RWPE2 (cell line): ENCODE data around the gene NEGR1.

Experiments used
- ATAC-seq: fragments of 200-7000 bp; cut with Tn5 transposase; 3 replicates; pipeline ENCODE4 v1.9.1; 2021; ENCODE audit warnings: low read depth
- DNase-seq: peaks from one replicate; pipeline ENCODE4 v3.0.0-alpha.2; 2020; ENCODE audit warnings: low spot score
- H3K27ac ChIP-seq: fragments of 450-650 bp; 2 replicates; pipeline ENCODE4 v1.5.1; 2017; ENCODE audit warnings: mild to moderate bottlenecking; ENCODE audit not compliant: poor library complexity, severe bottlenecking
- H3K27me3 ChIP-seq: fragments of 250-450 bp; sonication (Bioruptor Pico); 2 replicates; pipeline ENCODE4 v1.5.1; 2021; ENCODE audit warnings: mild to moderate bottlenecking, moderate library complexity; ENCODE audit not compliant: insufficient read depth, poor library complexity, severe bottlenecking
- H3K36me3 ChIP-seq: fragments of 250-450 bp; sonication (Bioruptor Pico); 2 replicates; pipeline ENCODE4 v1.5.1; 2020; ENCODE audit warnings: low read depth, mild to moderate bottlenecking, moderate library complexity
- H3K4me1 ChIP-seq: fragments of 250-450 bp; sonication (Bioruptor Pico); 2 replicates; pipeline ENCODE4 v1.5.1; 2021; ENCODE audit warnings: mild to moderate bottlenecking, moderate library complexity; ENCODE audit not compliant: insufficient read depth, poor library complexity, severe bottlenecking
- H3K4me3 ChIP-seq: fragments of 250-450 bp; sonication (Bioruptor Pico); 2 replicates; pipeline ENCODE4 v1.5.1; 2021; ENCODE audit warnings: mild to moderate bottlenecking, moderate library complexity; ENCODE audit not compliant: severe bottlenecking
- H3K9me3 ChIP-seq: fragments of 250-450 bp; sonication (Bioruptor Pico); 2 replicates; pipeline ENCODE4 v1.5.1; 2021; ENCODE audit warnings: mild to moderate bottlenecking, moderate library complexity; ENCODE audit not compliant: severe bottlenecking
- TF ChIP-seq, protein P1 (sequence below): fragments of 450-650 bp; IDR thresholded peaks from one replicate; pipeline ENCODE4 v1.5.1; 2017; ENCODE audit warnings: mild to moderate bottlenecking, moderate library complexity; ENCODE audit not compliant: poor library complexity, severe bottlenecking

Gene NEGR1

DNA sequence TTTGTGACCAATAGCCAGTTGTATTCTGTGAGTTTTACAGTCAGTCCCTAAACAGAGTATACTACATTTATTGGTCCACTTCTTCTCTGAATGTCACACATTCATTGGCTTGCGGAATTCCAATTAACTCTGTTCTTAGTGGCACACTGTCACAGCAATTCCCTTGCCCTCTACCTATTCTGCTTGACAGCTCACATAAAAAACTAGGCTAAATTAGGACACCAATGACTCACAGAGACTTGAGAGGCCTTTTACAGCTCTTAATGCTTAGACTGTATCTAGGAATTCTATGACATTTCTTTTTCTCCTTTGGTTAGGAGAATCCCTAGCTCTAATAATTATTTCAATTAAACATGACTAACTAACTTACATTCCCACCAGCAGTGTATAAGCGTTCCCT is 104.1 kb downstream of the NEGR1 start:
- Histone ChIP-seq H3K27me3 (no peaks in the 10 kb centered on the region), H3K4me3 (no peak overlapping the region), H3K36me3 (no peaks in the 10 kb centered on the region), H3K4me1 (no peaks in the 10 kb centered on the region), H3K27ac (no peak overlapping the region), H3K9me3 (no peaks in the 10 kb centered on the region)
- no peak for DNase-seq
- ATAC-seq: peak; percentile 35; the same call in 1 of the 3 replicates
- TF ChIP-seq, protein P1, sequence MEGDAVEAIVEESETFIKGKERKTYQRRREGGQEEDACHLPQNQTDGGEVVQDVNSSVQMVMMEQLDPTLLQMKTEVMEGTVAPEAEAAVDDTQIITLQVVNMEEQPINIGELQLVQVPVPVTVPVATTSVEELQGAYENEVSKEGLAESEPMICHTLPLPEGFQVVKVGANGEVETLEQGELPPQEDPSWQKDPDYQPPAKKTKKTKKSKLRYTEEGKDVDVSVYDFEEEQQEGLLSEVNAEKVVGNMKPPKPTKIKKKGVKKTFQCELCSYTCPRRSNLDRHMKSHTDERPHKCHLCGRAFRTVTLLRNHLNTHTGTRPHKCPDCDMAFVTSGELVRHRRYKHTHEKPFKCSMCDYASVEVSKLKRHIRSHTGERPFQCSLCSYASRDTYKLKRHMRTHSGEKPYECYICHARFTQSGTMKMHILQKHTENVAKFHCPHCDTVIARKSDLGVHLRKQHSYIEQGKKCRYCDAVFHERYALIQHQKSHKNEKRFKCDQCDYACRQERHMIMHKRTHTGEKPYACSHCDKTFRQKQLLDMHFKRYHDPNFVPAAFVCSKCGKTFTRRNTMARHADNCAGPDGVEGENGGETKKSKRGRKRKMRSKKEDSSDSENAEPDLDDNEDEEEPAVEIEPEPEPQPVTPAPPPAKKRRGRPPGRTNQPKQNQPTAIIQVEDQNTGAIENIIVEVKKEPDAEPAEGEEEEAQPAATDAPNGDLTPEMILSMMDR: no peak

- H3K27me3 ChIP-seq: no peaks in the 10 kb centered on the region
- TF ChIP-seq, protein P1: no peak
- H3K27ac ChIP-seq: no peak overlapping the region
- no peak overlapping the region for H3K4me3 ChIP-seq
- DNase-seq: no peak
- no peak for ATAC-seq
- H3K9me3 ChIP-seq: no peaks in the 10 kb centered on the region
- H3K36me3 ChIP-seq: no peaks in the 10 kb centered on the region
- no peaks in the 10 kb centered on the region for H3K4me1 ChIP-seq
These were observed 104.6 kb downstream of the NEGR1 start for GRCh38 chr1:72177711-72178110.

- no peak overlapping the region for H3K27ac ChIP-seq
- H3K4me1 ChIP-seq: no peaks in the 10 kb centered on the region
- no peak for DNase-seq
- H3K27me3 ChIP-seq: no peaks in the 10 kb centered on the region
- ATAC-seq: no peak
- H3K9me3 ChIP-seq: no peaks in the 10 kb centered on the region
- H3K4me3 ChIP-seq: no peak overlapping the region
- TF ChIP-seq, protein P1: no peak
- no peaks in the 10 kb centered on the region for H3K36me3 ChIP-seq
These were observed 112.1 kb downstream of the NEGR1 start for GRCh38 chr1:72170246-72170645.

- H3K9me3 ChIP-seq: no peaks in the 10 kb centered on the region
- TF ChIP-seq, protein P1: no peak
- no peaks in the 10 kb centered on the region for H3K4me1 ChIP-seq
- ATAC-seq (no peak), DNase-seq (no peak)
- no peaks in the 10 kb centered on the region for H3K27me3 ChIP-seq
- no peaks in the 10 kb centered on the region for H3K36me3 ChIP-seq
- H3K27ac ChIP-seq: no peak overlapping the region
- H3K4me3 ChIP-seq: no peak overlapping the region
These were observed 115.9 kb downstream of the NEGR1 start for GRCh38 chr1:72166426-72166825.

GRCh38 chr1:72150508-72150907 is 131.8 kb downstream of the NEGR1 start:
- H3K9me3 ChIP-seq: no peaks in the 10 kb centered on the region
- H3K4me3 ChIP-seq: no peak overlapping the region
- TF ChIP-seq, protein P1: no peak
- no peaks in the 10 kb centered on the region for H3K36me3 ChIP-seq
- H3K4me1 ChIP-seq: no peaks in the 10 kb centered on the region
- no peak for DNase-seq
- no peak for ATAC-seq
- no peak overlapping the region for H3K27ac ChIP-seq
- no peaks in the 10 kb centered on the region for H3K27me3 ChIP-seq
